Endothelial cell of umbilical vein (primary cell): Measurements from ENCODE around the gene PRR19. TPM values are rescaled to one million over a fixed set of nuclear protein-coding genes. Genes with fewer than 3 reads are reported as not detected.

ENCODE experiments used
- BruUV-seq: library from RNA; stranded (reverse); fragments of 400-500 nt; replicated peaks from 2 replicates; lab custom pipeline; 2021; lab: Mats Ljungman, UMichigan
- CTCF ChIA-PET: fragments of 300-600, 350-600 bp; sonication (Branson Sonifier 250); formaldehyde crosslinking; loops from one replicate; lab custom pipeline; 2021; ENCODE audit warnings: antibody characterized with exemption, inconsistent platforms; lab: Charles Lee
- POLR2A ChIA-PET: fragments of 300-600, 350-600 bp; sonication (Branson Sonifier 250); formaldehyde crosslinking; loops from one replicate; lab custom pipeline; 2021; ENCODE audit warnings: antibody characterized with exemption, inconsistent platforms; lab: Charles Lee
- DNase-seq: peaks from one replicate; pipeline ENCODE4 v3.0.0-alpha.2; 2011; ENCODE audit warnings: low read depth, low spot score
- FAIRE-seq: peaks from 2 replicates; lab custom pipeline; 2011; peaks lifted over from hg19 to GRCh38; lab: Jason Lieb, UNC
- H2AFZ ChIP-seq: 2 replicates; pipeline ENCODE4 v1.6.0; 2012; ENCODE audit warnings: low read depth, low read length, control low read depth, inconsistent platforms
- H3K27ac ChIP-seq: 2 replicates; pipeline ENCODE4 v1.5.1; 2011; ENCODE audit warnings: low read depth, mild to moderate bottlenecking, control low read depth, low read length, moderate library complexity; ENCODE audit not compliant: insufficient read depth
- H3K27me3 ChIP-seq, 2 experiments: 2 replicates each; pipeline versions ENCODE4 v1.6.0 to v1.6.1; 2011; ENCODE audit warnings: low read length in 2 of 2, mixed read lengths in 1 of 2; ENCODE audit not compliant: control insufficient read depth in 2 of 2, insufficient read depth in 2 of 2
- H3K36me3 ChIP-seq, 2 experiments: 2 replicates in 1 of 2; 3 replicates in 1 of 2; pipeline ENCODE4 v1.5.1; 2011; ENCODE audit warnings: low read length in 2 of 2, mild to moderate bottlenecking in 1 of 2, moderate library complexity in 1 of 2; ENCODE audit not compliant: control insufficient read depth in 2 of 2, insufficient read depth in 2 of 2; ENCODE audit errors: extremely low read depth in 1 of 2
- H3K4me1 ChIP-seq: 3 replicates; pipeline ENCODE4 v1.5.1; 2011; ENCODE audit warnings: mild to moderate bottlenecking, low read length; ENCODE audit not compliant: control insufficient read depth, insufficient read depth; ENCODE audit errors: extremely low read depth
- H3K4me2 ChIP-seq: 2 replicates; pipeline ENCODE4 v1.6.1; 2011; ENCODE audit warnings: low read length, control low read depth, mixed read lengths; ENCODE audit not compliant: insufficient read depth
- H3K4me3 ChIP-seq, 3 experiments: fragments of 200-600 bp in 1 of 3; sonication (generic), shearing (Covaris generic) in 1 of 3; replicated peaks in 1 of 3; 2 replicates each; pipeline ENCODE4 v1.5.1; 2011 to 2016; ENCODE audit warnings: control low read depth in 3 of 3, low read length in 3 of 3, mild to moderate bottlenecking in 2 of 3, inconsistent platforms in 1 of 3, low read depth in 1 of 3, moderate library complexity in 1 of 3; ENCODE audit not compliant: insufficient read depth in 1 of 3
- H3K79me2 ChIP-seq: 2 replicates; pipeline ENCODE4 v1.6.0; 2012; ENCODE audit warnings: low read length, inconsistent platforms; ENCODE audit not compliant: control insufficient read depth, insufficient read depth
- H3K9ac ChIP-seq: replicated peaks from 2 replicates; pipeline ENCODE3; 2011; ENCODE audit warnings: low read length, control low read depth; ENCODE audit not compliant: insufficient read depth; ENCODE audit errors: extremely low read depth
- H3K9me1 ChIP-seq: replicated peaks from 3 replicates; pipeline ENCODE4 v1.6.0; 2011; ENCODE audit warnings: mild to moderate bottlenecking, low read length; ENCODE audit not compliant: control insufficient read depth, insufficient read depth; ENCODE audit errors: extremely low read depth
- H3K9me3 ChIP-seq: replicated peaks from 2 replicates; pipeline ENCODE4 v1.5.1; 2012; ENCODE audit warnings: low read length, inconsistent platforms; ENCODE audit not compliant: control insufficient read depth, insufficient read depth
- H4K20me1 ChIP-seq: replicated peaks from 2 replicates; pipeline ENCODE3; 2011; ENCODE audit warnings: mild to moderate bottlenecking, low read length; ENCODE audit not compliant: control insufficient read depth, insufficient read depth; ENCODE audit errors: extremely low read depth
- FOS ChIP-seq: IDR thresholded peaks from 2 replicates; pipeline ENCODE4 v1.6.1; 2011; ENCODE audit warnings: mild to moderate bottlenecking, low read length, moderate library complexity, borderline replicate concordance; ENCODE audit not compliant: insufficient read depth
- JUN ChIP-seq: IDR thresholded peaks from 2 replicates; pipeline ENCODE4 v1.6.1; 2011; ENCODE audit warnings: borderline replicate concordance, low read depth; ENCODE audit not compliant: insufficient read length, insufficient read depth
- MYC ChIP-seq: IDR thresholded peaks from one replicate; pipeline ENCODE4 v1.6.1; 2011; ENCODE audit warnings: mild to moderate bottlenecking, low read depth, low read length
- POLR2A ChIP-seq: IDR thresholded peaks from 2 replicates; pipeline ENCODE4 v1.6.1; 2012; ENCODE audit warnings: low read depth, mild to moderate bottlenecking, control low read depth, low read length
- POLR2AphosphoS5 ChIP-seq: IDR thresholded peaks from 2 replicates; pipeline ENCODE4 v1.6.1; 2012; ENCODE audit warnings: low read depth, mild to moderate bottlenecking, control low read depth, low read length, moderate library complexity; ENCODE audit not compliant: insufficient read depth
- dilution Hi-C: fragments of 300-500 bp; cut with MboI; formaldehyde crosslinking; loops from one replicate; pipeline ENCODE4 v1.15.0; 2019; ENCODE audit warnings: low sequenced_read_pairs; ENCODE audit not compliant: extremely low pct_ligation_motif_present
- intact Hi-C: fragments of 100-400 bp; cut with micrococcal nuclease; formaldehyde crosslinking; loops from one replicate; pipeline ENCODE4 v1.10.0; 2022
- polyA plus RNA-seq, 4 experiments: library from polyadenylated mRNA; depleted of rRNA in 3 of 4; stranded (reverse) in 3 of 4; unstranded in 1 of 4; fragments of >200 nt; gene quantifications; 2 replicates each; pipeline versions ENCODE4 v1.2.1 to v1.2.3, GENCODE V29; 2011 to 2012; ENCODE audit warnings: missing spikeins in 1 of 4
- total RNA-seq: library from RNA; stranded (reverse); gene quantifications from 2 replicates; pipeline ENCODE4 v1.2.3, GENCODE V29; 2021
- TF ChIP-seq, protein P1 (sequence below): IDR thresholded peaks from 2 replicates; pipeline ENCODE4 v1.6.1; 2011; ENCODE audit not compliant: insufficient read depth, insufficient read length
- TF ChIP-seq, protein P2 (sequence below), 2 donors: IDR thresholded peaks; 1 replicate in 1 of 2; 2 replicates in 1 of 2; pipeline ENCODE4 v1.5.1; 2011; ENCODE audit warnings: low read length in 2 of 2, mild to moderate bottlenecking in 2 of 2, moderate library complexity in 2 of 2, control low read depth in 1 of 2, inconsistent platforms in 1 of 2, low read depth in 1 of 2; ENCODE audit not compliant: insufficient read depth in 1 of 2; ENCODE audit errors: extremely low read depth in 1 of 2

Gene PRR19
- total and polyA plus RNA-seq, 2 donors (not counting 3 experiments of a cell fraction or from before 2014, with no cell fraction given): 1.0 to 1.4 TPM

GRCh38 chr19:42253245-42254088 lies 48.5 kb upstream of the PRR19 start:
- Histone ChIP-seq H3K9me3 (no peaks in the 10 kb centered on the region), H3K36me3 (peaks cover 7 to 19% of the 10 kb centered on the region in 2 experiments), H3K27ac (peak overlapping the region; percentile 64), H2AFZ (no peak overlapping the region), H3K4me1 (peaks cover 34% of the 10 kb centered on the region), H3K4me3 (peak overlapping the region; percentile 83 to 98 (median 94)), H3K9ac (peak overlapping the region; percentile 89), H3K4me2 (peak overlapping the region; percentile 57), H3K79me2 (peaks cover 53% of the 10 kb centered on the region), H4K20me1 (no peaks in the 10 kb centered on the region), H3K27me3 (no peaks in the 10 kb centered on the region), H3K9me1 (no peaks in the 10 kb centered on the region)
- dilution Hi-C loops (no loop called here), intact Hi-C loops (loop anchor here (1.0 kb wide), 1 partner anchor 9 kb away; no protein-coding TSS in a partner anchor)
- CTCF ChIA-PET: interaction anchor here (11.8 kb wide), 1 partner anchor 26 kb away, joined by 365 read pairs; no protein-coding TSS in a partner anchor
- POLR2A ChIA-PET: no interaction called here
- FAIRE-seq (peak; percentile 71), DNase-seq (peak; percentile 49)
- TF ChIP-seq FOS (no peak), POLR2A (peak; percentile 82), JUN (no peak), MYC (no peak), POLR2AphosphoS5 (peak; percentile 75)
- TF ChIP-seq, protein P1, sequence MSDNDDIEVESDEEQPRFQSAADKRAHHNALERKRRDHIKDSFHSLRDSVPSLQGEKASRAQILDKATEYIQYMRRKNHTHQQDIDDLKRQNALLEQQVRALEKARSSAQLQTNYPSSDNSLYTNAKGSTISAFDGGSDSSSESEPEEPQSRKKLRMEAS: no peak
- TF ChIP-seq, protein P2, sequence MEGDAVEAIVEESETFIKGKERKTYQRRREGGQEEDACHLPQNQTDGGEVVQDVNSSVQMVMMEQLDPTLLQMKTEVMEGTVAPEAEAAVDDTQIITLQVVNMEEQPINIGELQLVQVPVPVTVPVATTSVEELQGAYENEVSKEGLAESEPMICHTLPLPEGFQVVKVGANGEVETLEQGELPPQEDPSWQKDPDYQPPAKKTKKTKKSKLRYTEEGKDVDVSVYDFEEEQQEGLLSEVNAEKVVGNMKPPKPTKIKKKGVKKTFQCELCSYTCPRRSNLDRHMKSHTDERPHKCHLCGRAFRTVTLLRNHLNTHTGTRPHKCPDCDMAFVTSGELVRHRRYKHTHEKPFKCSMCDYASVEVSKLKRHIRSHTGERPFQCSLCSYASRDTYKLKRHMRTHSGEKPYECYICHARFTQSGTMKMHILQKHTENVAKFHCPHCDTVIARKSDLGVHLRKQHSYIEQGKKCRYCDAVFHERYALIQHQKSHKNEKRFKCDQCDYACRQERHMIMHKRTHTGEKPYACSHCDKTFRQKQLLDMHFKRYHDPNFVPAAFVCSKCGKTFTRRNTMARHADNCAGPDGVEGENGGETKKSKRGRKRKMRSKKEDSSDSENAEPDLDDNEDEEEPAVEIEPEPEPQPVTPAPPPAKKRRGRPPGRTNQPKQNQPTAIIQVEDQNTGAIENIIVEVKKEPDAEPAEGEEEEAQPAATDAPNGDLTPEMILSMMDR (IDR thresholded peaks at IDR 0.05; ENCODE audit: extremely low read depth in 1 of 2, insufficient read depth in 1 of 2, low read depth in 1 of 2, low read length in 2 of 2): no peak
- no TSS peak for BruUV-seq
